NCI-H1417 treated with DMSO at 0.1 percent for 48 hours (cell line): ENCODE results near the gene EFCAB11.

Experiments used
- DNase-seq: peaks from one replicate; lab custom pipeline; 2025; lab: John Stamatoyannopoulos, UW

EFCAB11 gene

DNA sequence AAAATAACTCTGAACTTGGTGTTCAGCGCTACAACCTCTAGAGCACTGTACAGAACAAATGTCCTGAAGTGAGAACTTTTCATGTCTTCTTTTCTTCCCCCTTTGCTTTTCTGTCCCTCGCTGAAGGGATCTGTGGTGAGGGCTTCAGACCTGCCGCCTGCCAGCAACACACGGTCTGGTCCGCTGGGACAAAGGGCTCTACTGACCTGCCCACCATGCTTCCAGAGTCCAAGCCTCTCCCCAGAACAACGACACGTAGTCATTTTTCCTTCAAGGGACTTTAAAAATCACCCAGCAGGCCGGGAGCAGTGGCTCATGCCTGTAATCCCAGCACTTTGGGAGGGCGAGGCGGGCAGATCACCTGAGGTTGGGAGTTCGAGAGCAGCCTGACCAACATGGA is 140.4 kb downstream of the EFCAB11 start:
- DNase-seq, result no peak

DNA sequence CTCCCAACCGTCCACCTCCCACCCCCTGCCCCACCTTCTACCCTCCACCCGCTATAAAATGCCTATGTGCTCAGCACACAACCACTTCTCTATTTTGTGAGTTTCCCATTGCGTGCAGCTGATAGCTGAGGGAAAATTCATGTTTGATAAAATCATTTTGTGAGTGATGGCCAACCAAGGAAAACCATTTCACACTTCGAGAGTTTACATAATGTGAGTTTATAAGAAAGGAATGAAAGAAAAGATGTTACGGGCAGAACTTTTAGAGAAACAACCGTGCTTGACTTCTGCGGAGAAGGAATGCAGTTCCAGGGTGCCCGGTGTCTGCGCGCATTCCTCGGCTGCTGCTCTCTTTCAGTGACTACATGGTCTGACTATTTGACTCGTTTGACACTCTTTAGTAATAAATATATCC is 140.9 kb downstream of the EFCAB11 start:
- no peak for DNase-seq

DNA sequence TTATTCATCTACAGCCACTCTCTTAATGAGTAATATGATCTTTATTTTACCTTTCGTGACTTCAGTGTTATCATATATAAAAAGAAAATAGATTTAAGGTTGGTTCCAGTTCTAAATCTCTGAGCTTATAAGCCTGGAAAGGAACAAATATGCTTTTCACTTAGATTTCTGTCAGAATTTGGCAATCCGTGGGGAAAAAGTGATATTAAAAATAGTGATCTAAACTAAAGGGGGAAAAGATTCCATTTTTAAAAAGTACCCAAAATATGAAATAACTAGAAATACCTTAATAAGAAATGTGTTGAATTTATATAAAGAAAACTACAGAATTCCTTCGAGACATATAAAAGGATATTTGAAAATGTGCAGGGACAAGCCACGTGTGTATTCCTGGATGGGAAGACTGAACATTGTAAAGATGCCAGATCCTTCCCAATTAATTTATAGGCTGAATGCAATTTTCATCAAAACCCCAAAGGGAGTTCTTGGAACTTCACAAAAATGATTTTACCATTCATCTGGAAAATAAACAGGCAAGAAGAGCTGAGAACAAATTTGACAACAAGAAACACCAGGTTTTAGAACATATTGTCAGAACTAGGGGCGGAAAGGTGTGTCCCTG is 142.5 kb downstream of the EFCAB11 start:
- DNase-seq, result no peak

DNA sequence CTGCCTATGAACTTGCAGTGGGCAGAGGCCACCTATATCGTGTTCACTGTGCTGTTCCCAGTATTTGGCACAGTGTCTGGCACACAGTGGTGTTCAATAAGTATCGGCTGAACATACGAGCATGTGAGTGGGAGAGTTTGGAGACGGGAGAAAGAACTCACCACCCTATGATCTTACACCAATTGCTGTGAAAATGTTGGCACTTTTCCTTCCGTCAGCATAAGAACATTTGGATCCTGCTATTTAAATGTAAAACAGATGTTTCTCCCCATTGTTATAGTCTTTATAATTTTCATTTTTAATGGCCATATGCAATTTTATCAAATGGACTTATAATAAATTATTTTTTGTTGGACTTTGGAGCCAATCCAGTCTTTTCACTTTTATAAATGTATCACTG is 144.4 kb downstream of the EFCAB11 start:
- DNase-seq, result no peak

DNA sequence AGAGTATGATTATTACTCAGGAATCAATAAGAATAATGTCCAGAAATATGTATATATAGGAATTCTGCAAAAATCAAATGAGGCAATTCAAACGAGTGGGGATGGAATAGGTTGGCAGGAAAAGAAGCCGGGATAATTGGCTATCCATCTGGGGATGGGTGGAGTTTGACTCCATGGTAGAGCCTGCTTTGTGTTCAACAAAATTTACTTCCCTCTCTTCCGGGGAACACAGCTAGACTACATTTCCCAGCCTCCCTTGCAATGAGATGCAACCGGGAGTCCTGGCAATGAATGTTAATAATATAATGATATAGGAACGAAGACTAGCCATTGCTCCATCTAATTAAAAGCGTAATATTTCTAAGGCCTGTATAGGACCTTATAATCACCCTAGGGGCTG is 146.6 kb downstream of the EFCAB11 start:
- no peak for DNase-seq

DNA sequence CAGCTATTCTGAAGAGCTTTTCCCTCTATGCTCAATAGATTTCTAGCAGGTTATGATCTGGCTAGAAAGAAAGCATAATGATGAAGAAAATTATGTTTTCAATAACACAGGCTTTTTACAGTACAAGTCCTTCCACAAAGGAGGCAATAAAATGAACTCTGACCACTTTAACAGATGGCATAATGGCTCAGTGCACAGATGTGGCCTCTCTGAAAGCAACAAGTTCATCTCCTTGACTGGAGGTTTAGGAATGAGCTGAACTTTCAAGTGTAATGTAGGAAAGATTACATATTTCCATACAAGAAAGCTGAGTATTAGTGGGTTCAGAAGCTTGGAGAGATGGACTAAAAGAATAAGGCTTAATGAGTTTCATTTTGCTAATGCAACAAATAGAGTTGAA is 147.4 kb downstream of the EFCAB11 start:
- DNase-seq, result no peak

DNA sequence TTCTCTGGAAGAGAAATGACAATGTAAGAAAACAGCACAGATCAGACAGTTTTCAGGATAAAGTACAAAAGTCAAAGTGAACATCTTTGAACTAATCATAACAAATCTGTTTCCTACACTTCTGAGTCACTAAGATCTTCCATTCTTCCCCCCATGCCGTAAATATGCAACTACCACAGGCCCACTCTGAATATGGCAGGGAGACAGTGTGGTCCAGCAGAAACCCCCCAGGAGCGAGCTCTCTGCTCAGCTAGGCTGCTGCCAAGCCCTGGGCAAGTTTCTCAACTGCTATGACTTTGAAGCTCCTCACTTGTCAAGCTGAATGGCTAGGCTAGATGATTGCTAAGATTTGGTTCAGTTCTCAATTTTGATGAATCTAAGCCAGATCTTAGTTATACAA is 148.1 kb downstream of the EFCAB11 start:
- DNase-seq, result no peak

DNA sequence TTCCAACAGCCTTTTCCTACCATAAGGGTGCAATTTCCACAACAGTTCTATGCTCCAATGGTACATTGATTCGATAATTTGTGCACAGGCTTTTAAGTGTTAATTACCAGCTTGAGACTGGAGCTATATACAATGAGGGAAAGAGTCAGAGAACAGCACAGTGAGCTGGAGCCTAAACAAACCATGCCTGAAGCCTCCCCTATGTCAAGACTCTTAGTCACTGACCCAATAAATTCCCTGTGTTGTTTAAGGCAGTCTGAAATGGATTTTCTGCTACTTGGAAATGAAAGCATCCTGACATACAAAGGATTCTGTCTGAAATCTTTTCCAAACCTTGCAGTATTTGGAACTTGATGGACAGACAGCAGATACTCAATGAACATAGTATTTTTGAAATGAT is 149.0 kb downstream of the EFCAB11 start:
- DNase-seq, result no peak

DNA sequence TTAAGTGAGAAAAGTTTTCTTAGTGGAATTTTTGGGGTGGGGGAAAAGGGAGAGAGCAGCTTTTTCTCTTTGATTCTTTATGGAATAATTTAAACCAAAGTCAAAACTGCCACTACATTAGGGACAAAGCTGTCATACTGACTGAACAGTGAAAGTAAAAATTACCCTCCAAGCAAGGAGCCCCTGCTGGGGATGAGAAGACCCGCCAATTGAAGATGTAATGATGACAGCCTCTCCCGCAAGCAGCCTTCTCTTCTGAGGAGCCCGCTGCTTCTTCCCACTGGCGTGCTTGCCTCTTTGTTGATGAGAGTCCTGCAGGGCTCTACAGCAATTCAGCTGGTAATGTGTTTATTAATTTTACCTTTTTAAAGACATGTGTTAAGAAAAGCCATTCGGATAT is 151.0 kb downstream of the EFCAB11 start:
- DNase-seq, result no peak

DNA sequence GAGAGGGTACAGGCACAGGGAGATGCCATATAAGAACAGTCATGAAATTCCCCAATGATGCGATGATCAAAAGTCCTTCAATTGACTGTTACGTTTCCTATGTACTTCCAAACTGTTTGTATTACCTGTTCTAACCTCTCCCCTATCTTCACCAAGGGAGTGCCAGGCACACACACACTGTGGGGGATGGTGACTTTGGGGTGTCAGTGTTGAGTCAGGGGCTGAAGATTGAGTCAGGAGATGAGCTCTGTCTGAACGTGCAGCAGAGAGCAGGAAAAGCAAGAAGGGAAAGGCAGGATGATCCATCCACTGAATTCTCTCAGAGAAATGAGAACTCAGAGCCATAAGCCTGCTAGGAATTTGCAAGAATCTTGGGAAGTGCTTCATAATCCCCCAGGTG is 153.4 kb downstream of the EFCAB11 start:
- DNase-seq, result no peak

DNA sequence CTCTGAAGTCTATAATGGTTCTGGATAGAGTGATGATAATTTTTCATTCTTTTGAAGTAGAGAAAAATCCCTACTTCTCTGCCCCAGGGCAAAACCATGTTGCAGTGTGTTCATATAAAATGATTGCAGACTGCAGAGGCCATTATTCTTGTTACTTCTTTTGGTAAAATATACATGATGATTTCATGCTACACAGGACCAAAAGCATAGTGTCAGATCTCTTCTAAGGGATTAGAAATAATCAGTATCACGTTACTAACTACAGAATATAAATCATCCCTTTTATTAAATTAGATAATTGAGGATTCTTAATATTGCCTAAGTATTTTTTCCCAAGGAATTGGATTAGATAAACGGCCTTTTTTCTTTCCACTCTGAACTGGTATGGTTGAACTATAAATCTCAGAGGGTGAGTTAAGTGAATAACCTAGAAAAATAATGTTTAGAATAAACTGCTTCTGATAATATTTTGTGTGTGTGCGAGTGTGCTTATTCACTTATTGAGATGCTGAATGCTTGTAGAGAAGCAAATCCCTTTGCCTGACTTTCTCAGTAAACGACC is 156.2 kb downstream of the EFCAB11 start:
- no peak for DNase-seq

DNA sequence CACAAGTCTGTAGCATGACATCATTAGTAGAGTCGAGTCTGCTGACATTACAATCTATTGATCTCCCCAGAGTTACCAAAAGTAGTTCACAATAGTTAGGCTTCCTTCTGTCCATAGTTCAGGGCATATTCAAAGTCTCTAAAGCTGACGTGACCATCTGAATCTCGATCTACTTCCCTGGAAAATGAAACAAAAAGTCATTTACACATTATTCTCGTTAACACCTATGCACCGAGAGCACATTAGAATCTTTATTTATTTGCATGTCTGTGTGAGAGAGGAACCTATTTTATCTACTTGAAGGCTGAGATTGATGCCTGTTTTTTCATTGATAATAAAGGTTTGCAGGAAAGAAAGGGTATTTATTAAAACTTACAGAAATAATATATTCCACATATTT is 157.4 kb downstream of the EFCAB11 start:
- DNase-seq, result no peak

DNA sequence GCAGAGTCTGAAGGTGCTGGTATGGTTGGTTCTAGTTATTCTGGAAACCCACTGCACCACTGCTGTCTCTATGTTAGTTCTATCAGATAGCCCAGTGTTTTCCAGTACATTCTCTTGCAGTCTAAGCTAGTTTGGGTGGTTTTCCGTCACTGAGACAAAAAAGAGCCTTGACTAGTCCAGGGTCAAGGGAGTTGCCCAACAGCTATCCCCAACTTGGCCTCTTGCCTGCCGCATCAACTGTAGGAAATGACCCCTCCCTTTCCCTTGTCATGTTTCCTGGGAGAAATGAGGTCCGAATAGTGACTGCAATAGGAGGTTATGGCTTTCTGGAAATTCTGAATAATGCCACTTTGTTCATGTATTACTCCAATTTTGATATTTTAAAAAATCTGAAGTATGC is 160.4 kb downstream of the EFCAB11 start:
- no peak for DNase-seq

DNA sequence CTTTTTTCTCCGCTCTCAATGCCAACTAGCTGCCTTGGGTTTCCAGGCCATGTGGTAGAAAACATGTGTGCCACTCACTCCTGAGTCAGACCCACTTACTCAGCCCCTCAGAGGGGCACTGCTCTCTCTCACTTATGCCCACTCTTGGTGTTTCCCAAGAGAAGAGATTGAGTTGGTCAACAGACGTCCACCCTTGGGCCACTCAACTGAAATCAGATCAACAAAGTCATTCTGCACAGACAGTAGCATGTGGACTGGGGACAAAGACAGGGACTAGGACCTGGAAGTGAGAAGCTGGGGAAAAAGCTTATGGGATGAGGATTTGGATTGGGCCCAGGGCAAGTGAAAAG is 161.2 kb downstream of the EFCAB11 start:
- no peak for DNase-seq

DNA sequence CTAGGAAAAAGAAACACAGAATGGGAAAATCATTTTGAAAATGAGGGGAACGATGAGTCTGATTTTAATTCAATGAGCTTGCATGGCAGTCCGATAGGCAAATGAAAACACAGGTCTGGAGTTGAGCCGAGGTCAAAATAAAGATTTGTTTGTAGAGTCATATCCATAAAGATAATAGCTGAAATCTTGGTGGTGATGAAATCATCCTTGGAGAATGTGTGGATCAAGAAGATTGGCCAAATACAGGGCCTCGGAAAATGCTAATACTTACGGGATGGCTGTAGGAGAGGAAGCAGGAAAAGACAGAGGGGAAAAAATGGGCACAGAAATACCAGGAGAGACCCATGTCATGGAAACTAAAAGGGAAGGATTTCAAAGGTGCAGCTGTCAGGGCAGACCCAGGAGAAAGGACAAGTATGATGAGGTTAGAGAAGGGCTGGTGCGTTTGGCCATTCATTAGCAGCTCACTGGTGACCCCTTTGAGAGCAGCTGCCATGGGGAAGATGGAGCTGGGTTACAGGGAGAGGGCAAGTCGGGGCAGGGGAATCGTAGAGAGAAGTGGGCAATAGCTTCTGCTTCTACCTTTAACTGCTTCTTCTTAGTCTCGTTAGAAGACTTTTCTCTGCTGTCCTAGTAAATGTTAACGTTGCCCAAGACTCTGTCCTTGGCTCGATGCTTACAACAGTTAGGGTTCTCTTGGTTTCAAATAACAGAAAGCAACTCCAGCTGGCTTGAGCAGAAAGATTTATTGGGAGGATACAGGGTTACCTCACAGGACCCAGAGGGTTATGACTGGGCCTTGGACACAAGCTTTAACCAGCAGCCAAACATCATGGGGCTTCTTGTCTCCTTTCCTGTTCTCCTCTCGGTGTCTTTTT is 161.8 kb downstream of the EFCAB11 start:
- DNase-seq, result no peak

DNA sequence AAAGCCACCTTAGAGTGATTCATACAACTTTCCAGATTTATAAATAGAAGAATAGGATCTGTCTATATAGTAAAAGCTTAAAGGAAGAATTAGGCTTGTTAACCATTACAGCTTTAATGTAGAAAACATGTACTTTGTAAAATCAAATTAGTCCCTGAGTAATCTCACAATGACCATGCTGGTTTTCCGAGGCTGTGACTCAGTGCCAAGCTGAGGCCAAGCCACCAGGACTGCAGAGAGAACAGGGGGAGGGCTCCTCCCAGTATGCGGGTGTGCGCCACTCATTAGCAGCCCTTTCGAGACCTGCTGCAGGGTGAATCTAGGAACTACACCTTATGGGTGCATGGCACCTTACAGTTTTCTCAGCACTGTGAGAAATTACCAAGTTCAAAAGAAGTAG is 167.0 kb downstream of the EFCAB11 start:
- DNase-seq, result no peak

DNA sequence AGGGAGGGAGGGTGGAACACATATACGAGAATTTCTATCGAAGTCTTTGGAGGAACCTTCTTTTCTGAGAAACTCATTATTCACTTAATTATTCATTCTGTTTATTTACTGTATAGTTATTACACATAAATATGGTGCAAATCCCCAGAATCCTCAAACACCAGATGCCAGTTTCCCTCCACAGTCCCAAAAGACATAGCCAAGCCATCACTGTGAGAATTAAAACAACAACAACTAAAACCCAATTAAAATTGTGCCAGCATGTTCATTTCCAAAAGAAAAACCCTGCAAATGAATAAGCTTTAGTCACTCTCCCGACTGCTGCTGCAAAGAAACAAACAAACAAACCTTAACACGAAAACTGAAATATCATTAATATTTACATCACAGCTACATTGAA is 173.5 kb downstream of the EFCAB11 start:
- no peak for DNase-seq

DNA sequence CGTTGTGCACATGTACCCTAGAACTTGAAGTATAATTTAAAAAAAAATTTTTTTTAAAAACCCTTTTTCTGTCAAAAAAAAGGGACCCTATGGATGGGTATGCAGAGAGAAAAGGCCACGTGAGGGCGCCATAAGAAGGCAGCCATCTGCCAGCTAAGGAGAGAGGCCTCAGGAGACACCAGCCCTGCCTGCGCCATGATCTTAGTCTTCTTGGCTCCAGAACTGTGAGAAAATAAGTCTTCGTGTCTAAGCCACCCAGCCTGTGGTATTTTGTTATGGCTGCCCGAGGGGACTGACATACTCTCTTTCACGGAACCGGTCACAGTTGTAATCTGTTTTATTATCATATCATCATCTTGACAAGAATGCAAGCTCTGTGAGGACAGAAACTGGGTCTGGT is 174.8 kb downstream of the EFCAB11 start:
- DNase-seq, result no peak

DNA sequence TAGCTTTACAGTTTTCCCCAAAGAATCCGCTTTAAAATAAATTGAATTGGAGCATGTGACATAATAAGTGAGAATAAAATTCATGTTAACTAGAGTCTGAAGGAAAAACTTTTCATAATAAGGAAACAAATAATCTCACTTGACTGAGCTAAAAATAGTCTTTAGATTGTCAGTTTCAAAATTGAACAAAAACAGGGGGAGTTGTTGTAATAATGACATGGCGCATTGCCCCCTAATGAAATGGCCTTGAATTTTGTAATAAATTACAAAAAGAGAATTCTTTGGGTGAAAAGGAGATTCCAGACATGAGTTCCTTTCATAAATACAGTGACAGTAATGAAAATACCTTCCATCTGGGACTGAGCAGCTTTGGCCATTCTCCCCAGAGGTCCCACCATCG is 178.6 kb downstream of the EFCAB11 start:
- no peak for DNase-seq

DNA sequence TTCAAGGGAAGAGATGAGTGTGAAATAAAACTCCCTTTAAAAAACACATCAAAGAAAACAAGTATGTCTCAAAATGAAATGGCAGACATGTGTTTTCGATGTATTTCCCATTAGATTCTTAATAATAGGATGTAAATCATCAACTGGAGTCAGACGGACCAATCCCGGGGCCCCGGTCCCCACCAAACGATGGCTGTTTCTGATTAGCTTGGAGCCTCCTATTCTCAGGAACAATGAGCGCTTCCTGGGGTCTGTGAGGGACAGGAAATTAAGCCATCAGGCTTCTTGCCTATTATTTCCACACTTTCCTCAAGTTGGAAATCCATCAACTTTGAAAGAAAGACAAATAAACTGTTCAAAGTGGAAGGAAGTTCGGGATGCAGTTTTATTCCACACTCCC is 179.4 kb downstream of the EFCAB11 start:
- DNase-seq, result no peak

DNA sequence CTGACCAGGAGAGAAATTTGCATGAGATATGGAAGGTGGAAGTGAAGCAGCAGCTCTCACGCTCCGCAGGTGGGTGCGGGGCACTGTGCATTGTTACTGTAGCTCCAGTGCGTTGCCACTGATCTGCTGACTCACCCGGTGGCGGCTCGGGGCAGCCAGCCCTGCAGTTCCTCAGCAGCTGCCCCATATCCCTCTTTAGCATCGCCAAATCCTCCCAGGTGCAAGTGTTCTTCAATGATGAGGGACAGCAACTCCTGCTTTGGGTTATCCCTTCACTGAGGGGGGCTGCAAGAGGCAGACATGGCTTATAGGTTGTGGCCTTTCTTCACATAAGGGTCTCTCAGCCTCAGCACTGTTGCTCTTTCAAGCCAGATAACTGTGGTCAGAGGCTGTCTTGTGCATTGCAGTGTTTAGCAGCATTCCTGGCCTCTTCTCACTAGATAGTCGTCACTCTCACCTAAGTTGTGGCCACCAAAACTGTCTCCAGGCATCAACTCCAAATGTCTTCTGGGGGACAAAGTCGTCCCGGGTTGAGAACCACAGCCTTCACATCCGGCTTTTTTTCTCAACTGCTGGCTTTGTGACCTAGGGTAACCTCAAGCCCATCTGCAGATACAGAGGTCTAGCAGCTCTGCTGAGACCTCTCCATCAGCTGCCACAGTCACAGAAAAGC is 180.8 kb downstream of the EFCAB11 start:
- DNase-seq, result no peak

DNA sequence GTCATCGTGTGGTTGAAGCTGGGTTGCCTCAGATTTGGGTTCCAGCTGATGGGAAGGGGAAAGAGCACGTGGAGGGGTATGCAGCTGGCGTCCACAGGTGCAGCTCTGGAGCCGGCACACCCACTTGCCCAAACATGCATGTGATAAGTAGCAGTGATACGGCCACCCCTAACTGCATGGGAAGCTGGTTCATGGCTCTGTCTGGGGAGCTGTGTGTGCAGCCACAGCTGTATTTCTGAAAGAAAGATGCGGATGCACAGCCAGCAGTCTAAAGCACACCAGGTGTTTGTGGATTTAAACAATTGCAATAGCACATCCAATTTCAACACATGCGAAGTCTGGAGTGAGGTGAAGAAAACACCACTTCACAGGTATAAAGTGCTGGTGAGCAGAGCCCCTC is 181.4 kb downstream of the EFCAB11 start:
- no peak for DNase-seq

DNA sequence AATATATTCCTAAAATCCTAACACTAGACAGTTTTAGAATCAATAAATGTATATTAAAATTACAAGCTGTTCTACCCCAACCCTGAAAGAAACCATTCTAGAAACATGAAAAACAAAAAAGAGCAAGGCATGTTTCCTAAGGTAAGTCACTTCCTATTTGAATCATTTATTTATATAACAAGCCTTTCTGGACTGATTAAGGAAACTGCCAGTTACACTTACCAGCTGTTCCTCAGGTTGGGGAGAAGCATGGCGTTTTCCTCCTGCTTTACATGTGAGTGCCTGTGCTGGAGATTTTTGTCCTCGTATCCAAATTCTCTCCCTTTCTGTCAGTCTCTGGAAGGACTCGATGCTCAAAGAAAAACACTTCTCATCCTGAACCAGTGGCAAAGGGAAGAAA is 183.3 kb downstream of the EFCAB11 start:
- DNase-seq, result no peak
